HepG2 (cell line): ENCODE measurements around the gene PRELID1. TPM values are rescaled to one million over a fixed set of nuclear protein-coding genes. Genes with fewer than 3 reads are reported as not detected.

Source experiments
- BCLAF1 ChIP-seq: fragments of 450-650 bp; IDR thresholded peaks from 2 replicates; pipeline ENCODE4 v1.6.1; 2017; ENCODE audit warnings: mild to moderate bottlenecking
- CREM ChIP-seq, 2 experiments: sonication (generic) in 1 of 2; formaldehyde crosslinking in 1 of 2; IDR thresholded peaks; 2 replicates each; pipeline versions ENCODE4 v1.4.0 to v1.6.1; 2016 to 2020; ENCODE audit warnings: antibody characterized with exemption in 1 of 2, mild to moderate bottlenecking in 1 of 2, missing genetic modification reagents in 1 of 2
- EZH2 ChIP-seq: conservative IDR thresholded peaks from 2 replicates; pipeline ENCODE4 v1.6.1; 2012; ENCODE audit warnings: mild to moderate bottlenecking, low read depth, low read length, moderate library complexity
- GLI4 ChIP-seq: sonication (generic); formaldehyde crosslinking; IDR thresholded peaks from 2 replicates; pipeline ENCODE4 v1.5.1; 2020; ENCODE audit warnings: missing genetic modification reagents, mild to moderate bottlenecking, moderate library complexity, borderline replicate concordance
- HMGXB4 ChIP-seq, 2 experiments: sonication (generic) in 1 of 2; formaldehyde crosslinking in 1 of 2; IDR thresholded peaks; 2 replicates each; pipeline versions ENCODE4 v1.4.0 to v1.6.1; 2018 to 2020; ENCODE audit warnings: missing genetic modification reagents in 2 of 2, borderline replicate concordance in 1 of 2, low read depth in 1 of 2, mild to moderate bottlenecking in 1 of 2, missing biosample characterization in 1 of 2
- POLR2A ChIP-seq, 2 experiments: IDR thresholded peaks; 2 replicates each; pipeline ENCODE4 v1.6.1; 2011; ENCODE audit warnings: low read depth in 2 of 2, low read length in 2 of 2, mild to moderate bottlenecking in 1 of 2, moderate library complexity in 1 of 2; ENCODE audit not compliant: insufficient read depth in 1 of 2
- RXRA ChIP-seq: sonication (generic); formaldehyde crosslinking; IDR thresholded peaks from 2 replicates; pipeline ENCODE4 v1.5.1; 2020; ENCODE audit warnings: missing genetic modification reagents
- SMC3 ChIP-seq: IDR thresholded peaks from 2 replicates; pipeline ENCODE4 v1.6.1; 2011; ENCODE audit warnings: low read length, improper control_type of control experiment
- THAP11 ChIP-seq: IDR thresholded peaks from 2 replicates; pipeline ENCODE4 v1.6.1; 2016; ENCODE audit warnings: missing biosample characterization, missing genetic modification reagents
- USF2 ChIP-seq, 2 experiments: sonication (generic) in 1 of 2; formaldehyde crosslinking in 1 of 2; IDR thresholded peaks; 2 replicates each; pipeline versions ENCODE4 v1.5.1 to v1.6.1; 2011 to 2020; ENCODE audit warnings: borderline replicate concordance in 1 of 2, low read depth in 1 of 2, low read length in 1 of 2, mild to moderate bottlenecking in 1 of 2, missing genetic modification reagents in 1 of 2, moderate library complexity in 1 of 2
- ZBTB8A ChIP-seq: sonication (generic); formaldehyde crosslinking; IDR thresholded peaks from 2 replicates; pipeline ENCODE4 v1.4.0; 2020; ENCODE audit warnings: mild to moderate bottlenecking, low read depth, missing genetic modification reagents, borderline replicate concordance
- ZFYVE20 ChIP-seq: sonication (generic); formaldehyde crosslinking; IDR thresholded peaks from 2 replicates; pipeline ENCODE4 v1.8.0; 2023; ENCODE audit warnings: low read depth, mild to moderate bottlenecking, moderate library complexity, missing genetic modification reagents, borderline replicate concordance
- ZNF329 ChIP-seq: sonication (generic); formaldehyde crosslinking; IDR thresholded peaks from 2 replicates; pipeline ENCODE4 v1.9.0; 2021; ENCODE audit warnings: low read depth, mild to moderate bottlenecking, missing genetic modification reagents
- ZNF337 ChIP-seq: sonication (generic); formaldehyde crosslinking; IDR thresholded peaks from 2 replicates; pipeline ENCODE4 v1.5.1; 2020; ENCODE audit warnings: missing genetic modification reagents, low read depth, mild to moderate bottlenecking, borderline replicate concordance
- ZNF33A ChIP-seq: sonication (generic); formaldehyde crosslinking; IDR thresholded peaks from 2 replicates; pipeline ENCODE4 v1.5.1; 2020; ENCODE audit warnings: missing genetic modification reagents, mild to moderate bottlenecking, moderate library complexity, borderline replicate concordance
- ZNF597 ChIP-seq: sonication (generic); formaldehyde crosslinking; IDR thresholded peaks from 2 replicates; pipeline ENCODE4 v1.5.0; 2020; ENCODE audit warnings: missing genetic modification reagents
- ZNF615 ChIP-seq: sonication (generic); formaldehyde crosslinking; IDR thresholded peaks from 2 replicates; pipeline ENCODE4 v1.5.0; 2020; ENCODE audit warnings: mild to moderate bottlenecking, missing genetic modification reagents, borderline replicate concordance
- ZNF713 ChIP-seq: sonication (generic); formaldehyde crosslinking; IDR thresholded peaks from 2 replicates; pipeline ENCODE4 v1.4.0; 2020; ENCODE audit warnings: mild to moderate bottlenecking, missing genetic modification reagents
- ZNF850 ChIP-seq: sonication (generic); formaldehyde crosslinking; conservative IDR thresholded peaks from 2 replicates; pipeline ENCODE4 v1.9.0; 2021; ENCODE audit warnings: mild to moderate bottlenecking, missing genetic modification reagents
- polyA plus RNA-seq, 8 experiments: library from polyadenylated mRNA; depleted of rRNA in 3 of 8; stranded (reverse) in 7 of 8; unstranded in 1 of 8; fragments of >200 nt; fragmentation: Illumina TruSeq in 4 of 8; extraction: Trizol in 4 of 8; gene quantifications; 2 replicates each; pipeline versions ENCODE4 v1.2.1 to v1.2.3, GENCODE V29; 2011 to 2016; ENCODE audit warnings: low read depth in 4 of 8, missing spikeins in 1 of 8, mixed read lengths in 1 of 8; ENCODE audit not compliant: insufficient read depth in 1 of 8
- total RNA-seq, 5 experiments: library from RNA; depleted of rRNA; stranded (reverse); fragments of >200 nt; fragmentation: Illumina TruSeq; extraction: Trizol; gene quantifications; 2 replicates each; pipeline ENCODE4 v1.2.3, GENCODE V29; 2016; ENCODE audit warnings: low read depth in 1 of 5

The PRELID1 gene
- total and polyA plus RNA-seq, 2 of the 13 experiments (the other 11 are each of a cell fraction or from before 2014, with no cell fraction given) = 250 to 271 TPM

- TF ChIP-seq GLI4 (CRISPR knock-in tag) (peak; percentile 50; the same call in 1 of the 2 replicates), SMC3 (no peak), ZNF329 (CRISPR knock-in tag) (peak; percentile 43; the same call in 1 of the 2 replicates), ZNF713 (CRISPR knock-in tag) (peak; percentile 86; the same call in 1 of the 2 replicates), ZBTB8A (CRISPR knock-in tag) (peak; percentile 74; the same call in 1 of the 2 replicates), ZFYVE20 (CRISPR knock-in tag) (0 out of 2 replicates have a peak, but pooled peaks have one; percentile 78), ZNF615 (CRISPR knock-in tag) (no peak), EZH2 (no peak), BCLAF1 (no peak), ZNF337 (no peak), POLR2A (IDR thresholded peaks at IDR 0.05; ENCODE audit: insufficient read depth in 1 of 2, low read depth in 2 of 2, low read length in 2 of 2) (peak in 1 of 2 experiments; percentile 55; a peak in 1 of 4 replicates), RXRA (CRISPR knock-in tag) (peak; percentile 71; the same call in 1 of the 2 replicates), HMGXB4 (CRISPR knock-in tag; IDR thresholded peaks at IDR 0.05; ENCODE audit: borderline replicate concordance in 1 of 2, low read depth in 1 of 2) (peak; percentile 89 to 93), ZNF850 (CRISPR knock-in tag) (peak; percentile 28; the same call in 1 of the 2 replicates), CREM (IDR thresholded peaks at IDR 0.05) (no peak), CREM (CRISPR knock-in tag; IDR thresholded peaks at IDR 0.05) (no peak), THAP11 (CRISPR knock-in tag) (peak; percentile 88), ZNF597 (CRISPR knock-in tag) (no peak), ZNF33A (CRISPR knock-in tag) (peak; percentile 52; the same call in 1 of the 2 replicates), USF2 (IDR thresholded peaks at IDR 0.05; ENCODE audit: low read depth, low read length) (peak; percentile 78), USF2 (CRISPR knock-in tag; IDR thresholded peaks at IDR 0.05; ENCODE audit: borderline replicate concordance) (peak; percentile 90; the same call in 1 of the 2 replicates)
Measured at GRCh38 chr5:177303121-177303924, at the start of gene PRELID1, which contains the start of gene RAB24 (continued).
